Measurements from ENCODE around the gene FNDC1. TPM values are rescaled to one million over a fixed set of nuclear protein-coding genes. Genes with fewer than 3 reads are reported as not detected.

Gene FNDC1
- total RNA-seq, 1 donor from 2014 or later = not detected

DNA sequence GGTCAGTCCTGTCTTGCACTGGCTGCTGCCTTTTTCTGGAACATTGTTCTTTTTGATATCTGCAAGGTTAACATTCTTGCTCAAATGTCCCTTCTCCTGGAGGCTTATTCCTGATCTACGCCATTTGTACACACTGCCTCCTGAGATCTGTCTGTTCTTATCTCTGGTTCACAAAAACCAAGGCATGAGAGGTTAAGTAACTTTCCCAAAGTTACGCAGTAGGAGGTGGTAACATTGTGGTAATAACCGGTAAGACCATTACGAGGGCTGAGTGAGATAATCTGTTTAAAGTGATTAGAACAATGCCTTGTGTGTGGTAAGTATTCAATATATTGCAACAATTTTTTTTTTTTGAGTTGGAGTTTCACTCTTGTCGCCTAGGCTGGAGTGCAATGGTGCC, 132.1 kb downstream of the FNDC1 start:
- no peaks in the 10 kb centered on the region for H3K9me3 ChIP-seq (ENCODE audit: low read depth)
- H3K4me2 ChIP-seq = no peak overlapping the region
- H3K4me3 ChIP-seq = no peak overlapping the region
- H3K79me2 ChIP-seq (ENCODE audit: low read depth) = no peaks in the 10 kb centered on the region
- no peaks in the 10 kb centered on the region for H3K36me3 Mint-ChIP-seq
- no peaks in the 10 kb centered on the region for H3K36me3 ChIP-seq
- H3K27ac ChIP-seq = no peak overlapping the region
- H3K27me3 ChIP-seq = peaks cover 4% of the 10 kb centered on the region
- no peaks in the 10 kb centered on the region for H4K20me1 ChIP-seq (ENCODE audit: low read depth)
- H3K4me1 ChIP-seq = no peaks in the 10 kb centered on the region
- TF ChIP-seq EZH2phosphoT487 (IDR thresholded peaks at IDR 0.05) (no peak), EZH2 (IDR thresholded peaks at IDR 0.05) (no peak)
- TF ChIP-seq, protein P1, sequence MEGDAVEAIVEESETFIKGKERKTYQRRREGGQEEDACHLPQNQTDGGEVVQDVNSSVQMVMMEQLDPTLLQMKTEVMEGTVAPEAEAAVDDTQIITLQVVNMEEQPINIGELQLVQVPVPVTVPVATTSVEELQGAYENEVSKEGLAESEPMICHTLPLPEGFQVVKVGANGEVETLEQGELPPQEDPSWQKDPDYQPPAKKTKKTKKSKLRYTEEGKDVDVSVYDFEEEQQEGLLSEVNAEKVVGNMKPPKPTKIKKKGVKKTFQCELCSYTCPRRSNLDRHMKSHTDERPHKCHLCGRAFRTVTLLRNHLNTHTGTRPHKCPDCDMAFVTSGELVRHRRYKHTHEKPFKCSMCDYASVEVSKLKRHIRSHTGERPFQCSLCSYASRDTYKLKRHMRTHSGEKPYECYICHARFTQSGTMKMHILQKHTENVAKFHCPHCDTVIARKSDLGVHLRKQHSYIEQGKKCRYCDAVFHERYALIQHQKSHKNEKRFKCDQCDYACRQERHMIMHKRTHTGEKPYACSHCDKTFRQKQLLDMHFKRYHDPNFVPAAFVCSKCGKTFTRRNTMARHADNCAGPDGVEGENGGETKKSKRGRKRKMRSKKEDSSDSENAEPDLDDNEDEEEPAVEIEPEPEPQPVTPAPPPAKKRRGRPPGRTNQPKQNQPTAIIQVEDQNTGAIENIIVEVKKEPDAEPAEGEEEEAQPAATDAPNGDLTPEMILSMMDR (IDR thresholded peaks at IDR 0.05) = no peak
- peaks cover 4% of the 10 kb centered on the region for H3K27me3 Mint-ChIP-seq (ENCODE audit: insufficient read depth, low read depth)
- H3K9me3 Mint-ChIP-seq = no peaks in the 10 kb centered on the region
- H3K9ac ChIP-seq = no peak overlapping the region
- H3K27ac Mint-ChIP-seq = no peak overlapping the region
- no peak for DNase-seq (ENCODE audit: low spot score)
- H3K4me3 Mint-ChIP-seq = no peak overlapping the region
- H3F3A ChIP-seq (ENCODE audit: low read depth) = no peaks in the 10 kb centered on the region
- peaks cover 6% of the 10 kb centered on the region for H3K4me1 Mint-ChIP-seq
- H2AFZ ChIP-seq (replicated peaks) = no peak overlapping the region

DNA sequence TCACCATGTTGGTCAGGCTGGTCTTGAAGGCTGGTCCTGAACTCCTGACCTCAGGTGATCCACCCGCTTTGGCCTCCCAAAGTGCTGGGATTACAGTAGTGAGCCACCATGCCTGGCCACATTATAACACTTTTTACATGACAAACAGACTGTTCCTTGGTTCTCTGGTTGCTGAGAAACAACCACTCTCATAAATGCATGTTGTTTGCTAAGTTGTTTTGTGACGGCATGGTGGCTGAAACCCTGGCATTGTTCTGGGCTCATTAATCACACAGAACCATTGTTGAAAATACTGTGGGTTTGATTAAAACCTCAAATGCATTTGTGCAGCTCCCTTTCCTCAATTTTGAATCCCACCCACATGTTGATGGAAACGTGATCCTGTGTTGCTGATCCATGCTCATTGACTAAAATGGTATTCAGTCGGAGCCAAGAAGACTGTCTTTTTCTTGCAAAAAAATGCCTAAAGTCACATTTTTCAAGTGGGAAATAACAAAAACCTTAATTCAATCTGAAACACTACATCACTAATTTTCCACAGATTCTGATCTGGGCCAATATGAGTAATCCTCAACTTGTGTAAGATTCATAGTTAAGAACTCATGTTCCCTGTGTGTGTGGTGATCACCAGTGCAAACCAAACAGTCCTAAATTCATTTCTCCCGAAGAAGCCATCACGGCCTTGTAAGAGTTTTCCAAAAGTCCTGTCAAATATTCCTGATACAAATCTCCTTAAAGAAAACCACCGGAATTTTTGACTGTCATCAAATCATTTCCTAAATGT, 132.8 kb downstream of the FNDC1 start:
- DNase-seq (ENCODE audit: low spot score) = no peak
- H3F3A ChIP-seq (ENCODE audit: low read depth) = no peaks in the 10 kb centered on the region
- H3K9ac ChIP-seq = no peak overlapping the region
- no peaks in the 10 kb centered on the region for H4K20me1 ChIP-seq (ENCODE audit: low read depth)
- no peaks in the 10 kb centered on the region for H3K36me3 Mint-ChIP-seq
- H3K4me1 ChIP-seq = no peaks in the 10 kb centered on the region
- H3K4me2 ChIP-seq = no peak overlapping the region
- TF ChIP-seq EZH2 (IDR thresholded peaks at IDR 0.05) = no peak
- TF ChIP-seq, protein P1 (IDR thresholded peaks at IDR 0.05) = no peak
- TF ChIP-seq EZH2phosphoT487 (IDR thresholded peaks at IDR 0.05) = no peak
- peaks cover 4% of the 10 kb centered on the region for H3K27me3 Mint-ChIP-seq (ENCODE audit: insufficient read depth, low read depth)
- H3K9me3 ChIP-seq (ENCODE audit: low read depth) = no peaks in the 10 kb centered on the region
- no peaks in the 10 kb centered on the region for H3K36me3 ChIP-seq
- no peaks in the 10 kb centered on the region for H3K9me3 Mint-ChIP-seq
- peak overlapping the region; percentile 17 for H2AFZ ChIP-seq (replicated peaks)
- H3K27ac Mint-ChIP-seq = no peak overlapping the region
- H3K27me3 ChIP-seq = peaks cover under 1% of the 10 kb centered on the region
- no peak overlapping the region for H3K4me3 ChIP-seq
- peaks cover 6% of the 10 kb centered on the region for H3K4me1 Mint-ChIP-seq
- no peaks in the 10 kb centered on the region for H3K79me2 ChIP-seq (ENCODE audit: low read depth)
- H3K4me3 Mint-ChIP-seq = no peak overlapping the region
- H3K27ac ChIP-seq = no peak overlapping the region

DNA sequence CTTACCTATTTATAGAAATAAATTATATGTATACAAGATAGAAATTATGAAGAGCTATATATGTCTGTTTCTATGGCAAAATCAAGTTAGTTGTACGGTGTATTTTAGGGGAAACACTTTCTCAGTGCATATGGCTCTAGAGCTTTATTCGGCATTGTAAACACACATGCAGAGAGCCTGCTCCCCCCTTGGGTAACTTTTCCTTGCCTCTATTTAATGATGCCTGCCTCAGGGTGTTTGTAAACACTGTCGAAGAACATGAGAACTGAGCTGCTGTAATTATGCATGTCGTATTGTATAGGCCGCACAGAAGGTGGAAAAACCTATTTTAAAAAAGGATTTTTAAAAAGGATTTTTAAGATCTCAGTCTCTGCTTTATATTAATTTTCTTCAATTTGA, 133.4 kb downstream of the FNDC1 start:
- H3K79me2 ChIP-seq (ENCODE audit: low read depth) = no peaks in the 10 kb centered on the region
- peaks cover 6% of the 10 kb centered on the region for H3K4me1 Mint-ChIP-seq
- H3K9me3 Mint-ChIP-seq = no peaks in the 10 kb centered on the region
- TF ChIP-seq EZH2 (IDR thresholded peaks at IDR 0.05) = no peak
- no peak for TF ChIP-seq EZH2phosphoT487 (IDR thresholded peaks at IDR 0.05)
- TF ChIP-seq, protein P1 (IDR thresholded peaks at IDR 0.05) = no peak
- no peak overlapping the region for H3K9ac ChIP-seq
- H3K27ac Mint-ChIP-seq = no peak overlapping the region
- H3K27me3 ChIP-seq = no peaks in the 10 kb centered on the region
- H3K36me3 ChIP-seq = no peaks in the 10 kb centered on the region
- DNase-seq (ENCODE audit: low spot score) = no peak
- no peaks in the 10 kb centered on the region for H4K20me1 ChIP-seq (ENCODE audit: low read depth)
- H3K27ac ChIP-seq = no peak overlapping the region
- no peak overlapping the region for H3K4me3 Mint-ChIP-seq
- no peak overlapping the region for H3K4me3 ChIP-seq
- H3K4me2 ChIP-seq = no peak overlapping the region
- H3K4me1 ChIP-seq = no peaks in the 10 kb centered on the region
- H3F3A ChIP-seq (ENCODE audit: low read depth) = no peaks in the 10 kb centered on the region
- peaks cover 4% of the 10 kb centered on the region for H3K27me3 Mint-ChIP-seq (ENCODE audit: insufficient read depth, low read depth)
- H2AFZ ChIP-seq (replicated peaks) = no peak overlapping the region
- H3K36me3 Mint-ChIP-seq = no peaks in the 10 kb centered on the region
- no peaks in the 10 kb centered on the region for H3K9me3 ChIP-seq (ENCODE audit: low read depth)

All from neural progenitor cell (in vitro differentiated cells).